GM12801 (cell line): ENCODE measurements around the gene CISH.

Experiments
- TF ChIP-seq, protein P1 (sequence below): IDR thresholded peaks from one replicate; pipeline ENCODE4 v1.5.1; 2011; ENCODE audit warnings: control low read depth; ENCODE audit not compliant: insufficient read length; ENCODE audit errors: extremely low read depth

The CISH gene

DNA sequence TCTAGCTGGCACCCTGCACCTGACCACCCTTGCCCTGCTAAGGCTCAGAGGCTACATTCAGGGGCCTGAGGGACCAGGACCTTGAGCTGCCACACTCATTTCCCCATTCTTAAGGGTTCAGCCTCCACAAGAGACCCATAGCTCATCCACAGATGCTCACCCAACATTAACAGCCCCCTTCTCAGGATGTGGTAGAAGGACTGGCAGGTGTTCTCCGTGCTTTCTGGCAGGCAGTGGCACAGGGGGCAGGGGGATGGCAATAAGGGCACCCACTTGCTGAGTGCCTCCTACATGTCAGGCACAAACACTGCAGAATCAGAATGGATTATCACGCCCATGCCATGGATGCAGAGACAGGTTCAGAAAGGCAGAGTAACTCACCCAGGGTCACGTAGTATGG, 14.8 kb upstream of the CISH start:
- TF ChIP-seq, protein P1, sequence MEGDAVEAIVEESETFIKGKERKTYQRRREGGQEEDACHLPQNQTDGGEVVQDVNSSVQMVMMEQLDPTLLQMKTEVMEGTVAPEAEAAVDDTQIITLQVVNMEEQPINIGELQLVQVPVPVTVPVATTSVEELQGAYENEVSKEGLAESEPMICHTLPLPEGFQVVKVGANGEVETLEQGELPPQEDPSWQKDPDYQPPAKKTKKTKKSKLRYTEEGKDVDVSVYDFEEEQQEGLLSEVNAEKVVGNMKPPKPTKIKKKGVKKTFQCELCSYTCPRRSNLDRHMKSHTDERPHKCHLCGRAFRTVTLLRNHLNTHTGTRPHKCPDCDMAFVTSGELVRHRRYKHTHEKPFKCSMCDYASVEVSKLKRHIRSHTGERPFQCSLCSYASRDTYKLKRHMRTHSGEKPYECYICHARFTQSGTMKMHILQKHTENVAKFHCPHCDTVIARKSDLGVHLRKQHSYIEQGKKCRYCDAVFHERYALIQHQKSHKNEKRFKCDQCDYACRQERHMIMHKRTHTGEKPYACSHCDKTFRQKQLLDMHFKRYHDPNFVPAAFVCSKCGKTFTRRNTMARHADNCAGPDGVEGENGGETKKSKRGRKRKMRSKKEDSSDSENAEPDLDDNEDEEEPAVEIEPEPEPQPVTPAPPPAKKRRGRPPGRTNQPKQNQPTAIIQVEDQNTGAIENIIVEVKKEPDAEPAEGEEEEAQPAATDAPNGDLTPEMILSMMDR = no peak

GRCh38 chr3:50625231-50626182, 13.9 kb upstream of the CISH start:
- TF ChIP-seq, protein P1 = no peak

GRCh38 chr3:50624634-50625033, 13.1 kb upstream of the CISH start:
- TF ChIP-seq, protein P1 = no peak

DNA sequence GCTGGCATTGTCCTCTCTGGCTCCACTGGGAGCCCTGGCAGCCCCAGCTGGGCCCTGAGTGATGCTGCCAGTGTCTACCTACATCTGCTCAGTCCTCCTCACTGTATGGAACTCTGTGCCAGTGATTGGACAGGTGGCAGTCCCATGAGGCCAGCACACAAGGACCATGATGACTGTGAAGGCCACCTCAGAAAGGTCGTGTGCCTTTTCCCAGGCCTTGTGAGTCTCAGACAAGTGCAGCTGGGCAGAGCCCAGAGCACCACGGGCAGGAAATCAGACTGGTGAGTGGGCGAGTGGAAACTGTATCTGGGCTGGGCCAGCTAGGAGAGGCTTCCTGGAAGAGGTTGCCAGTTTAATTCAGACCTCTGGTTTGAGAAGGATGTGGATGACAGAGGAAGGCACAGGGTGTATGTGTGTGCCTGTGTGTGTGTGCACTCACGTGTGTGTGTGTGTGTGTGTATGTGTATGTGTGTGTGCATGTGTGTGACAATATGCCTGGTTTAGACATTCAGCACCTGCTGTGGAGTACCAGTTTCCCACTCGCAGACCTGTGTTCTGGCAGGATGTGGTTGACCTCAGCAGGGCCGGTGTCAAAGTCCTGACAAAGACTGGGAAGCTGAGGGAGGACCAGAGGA, 12.4 kb upstream of the CISH start:
- TF ChIP-seq, protein P1 = no peak

DNA sequence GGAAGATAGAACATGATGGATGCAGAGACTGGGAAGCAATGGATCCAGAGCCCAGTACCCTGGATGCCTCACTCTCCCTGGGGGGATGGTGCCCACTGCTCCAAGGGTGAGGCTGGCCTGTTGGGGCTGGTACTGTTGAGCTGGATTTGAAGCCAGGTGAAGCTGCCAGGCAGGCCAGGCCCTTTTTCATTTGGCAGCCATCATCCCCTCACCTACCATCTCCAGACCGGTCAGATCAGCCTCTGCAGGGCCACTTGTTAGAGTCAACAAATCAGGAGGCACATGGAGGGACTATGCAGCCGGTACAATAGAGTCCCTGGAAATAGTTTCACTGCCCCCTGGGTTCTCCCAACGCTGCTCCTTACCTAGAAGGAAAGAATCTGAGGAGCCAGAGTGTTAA, 11.3 kb upstream of the CISH start:
- TF ChIP-seq, protein P1 = no peak

- TF ChIP-seq, protein P1 = no peak
Observed at GRCh38 chr3:50620820-50621219, 9.2 kb upstream of the CISH start.

DNA sequence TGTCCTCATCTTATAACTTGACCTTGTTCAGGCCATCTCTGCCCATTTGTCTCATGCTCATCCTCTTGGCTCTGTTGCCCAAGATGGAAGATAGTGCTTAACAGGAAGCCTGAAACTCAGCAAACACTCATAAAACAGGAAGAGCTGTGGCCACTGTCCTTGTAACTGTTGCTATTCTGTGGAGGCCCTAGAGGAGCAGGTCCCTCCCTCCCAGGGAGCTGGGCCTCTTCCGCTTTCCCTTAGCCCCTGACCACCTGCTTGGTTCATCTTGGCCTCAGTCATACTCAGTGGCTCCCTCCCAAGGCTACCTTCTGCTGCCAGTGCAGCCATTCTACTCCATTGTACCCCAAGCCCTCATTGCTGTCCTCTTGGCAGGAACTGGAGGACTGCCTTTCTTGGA, 8.8 kb upstream of the CISH start:
- TF ChIP-seq, protein P1 = no peak
